ENCODE data around the gene WWOX.

- TF ChIP-seq CTCF (IDR thresholded peaks at IDR 0.05) (no peak), POLR2A (IDR thresholded peaks at IDR 0.05) (no peak), POLR2AphosphoS5 (IDR thresholded peaks at IDR 0.05) (no peak)
Measured at GRCh38 chr16:78731785-78732184, 632.3 kb downstream of the WWOX start.

Measured in gastroesophageal sphincter (tissue), 3 donors.